Chondrocyte (in vitro differentiated cells): ENCODE measurements around the gene SNRPA. TPM values are rescaled to one million over a fixed set of nuclear protein-coding genes. Genes with fewer than 3 reads are reported as not detected.

ENCODE experiments used
- DNase-seq: peaks from one replicate; pipeline ENCODE4 v3.0.0; 2021; ENCODE audit warnings: mixed read lengths, low spot score
- H3K27ac Mint-ChIP-seq: one replicate; pipeline ENCODE4 v1.8.0; 2021; ENCODE audit warnings: mild to moderate bottlenecking, moderate library complexity, mixed read lengths; ENCODE audit not compliant: unreplicated experiment
- H3K27me3 Mint-ChIP-seq: 2 replicates; pipeline ENCODE4 v1.8.0; 2021; ENCODE audit warnings: low read depth, mixed read lengths
- H3K36me3 Mint-ChIP-seq: 2 replicates; pipeline ENCODE4 v1.8.0; 2021; ENCODE audit warnings: low read depth, mixed read lengths
- H3K4me1 Mint-ChIP-seq: 2 replicates; pipeline ENCODE4 v1.8.0; 2021; ENCODE audit warnings: low read depth, mild to moderate bottlenecking, mixed read lengths
- H3K4me3 Mint-ChIP-seq: one replicate; pipeline ENCODE4 v1.8.0; 2021; ENCODE audit warnings: mild to moderate bottlenecking, moderate library complexity, mixed read lengths; ENCODE audit not compliant: unreplicated experiment
- H3K9me3 Mint-ChIP-seq: 2 replicates; pipeline ENCODE4 v1.8.0; 2021; ENCODE audit warnings: low read depth, mixed read lengths
- CTCF ChIP-seq: fragments of 200-600 bp; sonication (generic); IDR thresholded peaks from 2 replicates; pipeline ENCODE4 v1.5.0; 2021; ENCODE audit warnings: antibody characterized with exemption, mild to moderate bottlenecking, moderate library complexity
- total RNA-seq: library from RNA; stranded (reverse); gene quantifications from 3 replicates; pipeline ENCODE4 v1.2.1, GENCODE V29; 2021

The SNRPA gene
- total RNA-seq, 1 donor from 2014 or later: 34.9 TPM

GRCh38 chr19:40813182-40813581 is 62.2 kb downstream of the SNRPA start:
- no peak overlapping the region for H3K4me3 Mint-ChIP-seq
- H3K27ac Mint-ChIP-seq: peak overlapping the region; percentile 85
- peaks cover 44% of the 10 kb centered on the region for H3K4me1 Mint-ChIP-seq
- peak; percentile 70 for DNase-seq
- no peaks in the 10 kb centered on the region for H3K9me3 Mint-ChIP-seq
- TF ChIP-seq CTCF: no peak
- no peaks in the 10 kb centered on the region for H3K27me3 Mint-ChIP-seq
- peaks cover 3% of the 10 kb centered on the region for H3K36me3 Mint-ChIP-seq

Other genes with a start within 250 kb of the SNRPA start
- 40.9 to 47.8 TPM (median 46.8 TPM) in 3 replicates for gene SHKBP1, start 174.3 kb upstream of the SNRPA start, total RNA-seq
- 161 to 311 TPM (median 163 TPM) in 3 replicates for gene LTBP4, start 149.8 kb upstream of the SNRPA start, total RNA-seq
- 104 to 121 TPM (median 117 TPM) in 3 replicates for gene NUMBL, start 60.6 kb upstream of the SNRPA start, total RNA-seq
- gene COQ8B, start 34.3 kb upstream of the SNRPA start, total RNA-seq: 26.8 to 36.8 TPM (median 29.7 TPM) in 3 replicates
- gene ITPKC, start 34.1 kb upstream of the SNRPA start, total RNA-seq: 12.2 to 16.5 TPM (median 16.4 TPM) in 3 replicates
- gene ACTMAP, start 726 bp upstream of the SNRPA start, total RNA-seq: 7.4 to 11.3 TPM (median 10.4 TPM) in 3 replicates
- 1.4 to 2.6 TPM (median 2.4 TPM) in 3 replicates for gene MIA, start 24.3 kb downstream of the SNRPA start, total RNA-seq
- gene RAB4B, start 27.0 kb downstream of the SNRPA start, total RNA-seq: 19.2 to 23.4 TPM (median 23.2 TPM) in 3 replicates
- 74.6 to 83.1 TPM (median 83.0 TPM) in 3 replicates for gene EGLN2, start 48.0 kb downstream of the SNRPA start, total RNA-seq
- gene CYP2A6, start 99.2 kb downstream of the SNRPA start, total RNA-seq: not detected in 3 replicates
- not detected in 3 replicates for gene CYP2A7, start 131.0 kb downstream of the SNRPA start, total RNA-seq
- gene CYP2B6, start 240.1 kb downstream of the SNRPA start, total RNA-seq: not detected in 3 replicates